Liver (tissue), 3 donors: ENCODE measurements around the gene PLEKHA5.

Experiments used
- EGR1 ChIP-seq, 2 donors: IDR thresholded peaks; 2 replicates each; pipeline ENCODE4 v1.6.1; 2016 to 2018; ENCODE audit warnings: antibody characterized with exemption in 2 of 2, low read depth in 2 of 2
- GABPA ChIP-seq, 2 donors: IDR thresholded peaks in 1 of 2; conservative IDR thresholded peaks in 1 of 2; 2 replicates each; pipeline ENCODE4 v1.6.1; 2016; ENCODE audit warnings: antibody characterized with exemption in 2 of 2, mild to moderate bottlenecking in 1 of 2, moderate library complexity in 1 of 2
- TAF1 ChIP-seq: conservative IDR thresholded peaks from 2 replicates; pipeline ENCODE4 v1.6.1; 2016; ENCODE audit warnings: antibody characterized with exemption, mild to moderate bottlenecking
- TF ChIP-seq, protein P1 (sequence below): fragments of 150-350 bp; IDR thresholded peaks from 2 replicates; pipeline ENCODE4 v1.5.1; 2017; ENCODE audit warnings: improper control_type of control experiment, low read depth, low read length; ENCODE audit not compliant: missing input control
- TF ChIP-seq, protein P2 (sequence below): IDR thresholded peaks from 2 replicates; pipeline ENCODE4 v1.6.1; 2016; ENCODE audit warnings: antibody characterized with exemption, mild to moderate bottlenecking
- donor health status: healthy.
- donor health status: healthy.

DNA sequence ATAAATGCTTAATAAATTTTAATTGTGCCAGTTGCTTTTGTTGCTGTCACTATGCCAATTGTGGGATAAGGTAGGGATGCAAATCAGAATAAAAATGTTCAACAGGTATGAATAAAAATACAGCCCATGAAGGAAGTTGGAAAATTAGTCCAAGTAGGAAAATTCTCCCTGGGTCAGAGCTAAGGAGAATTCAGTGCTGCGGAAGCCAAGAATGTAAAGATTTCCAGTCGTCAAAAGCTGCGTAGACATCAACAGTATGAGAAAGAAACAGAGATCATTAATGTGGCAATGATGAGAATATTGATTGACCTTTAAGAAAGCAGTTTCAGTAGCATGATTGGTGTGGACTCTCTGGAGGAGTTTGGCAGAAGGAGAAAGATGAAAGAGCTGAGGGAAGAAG is 87.9 kb downstream of the PLEKHA5 start:
- TF ChIP-seq GABPA (IDR thresholded peaks at IDR 0.05 in 1 of 2, conservative IDR thresholded peaks at IDR 0.05 in 1 of 2): no peak
- TF ChIP-seq, protein P1, sequence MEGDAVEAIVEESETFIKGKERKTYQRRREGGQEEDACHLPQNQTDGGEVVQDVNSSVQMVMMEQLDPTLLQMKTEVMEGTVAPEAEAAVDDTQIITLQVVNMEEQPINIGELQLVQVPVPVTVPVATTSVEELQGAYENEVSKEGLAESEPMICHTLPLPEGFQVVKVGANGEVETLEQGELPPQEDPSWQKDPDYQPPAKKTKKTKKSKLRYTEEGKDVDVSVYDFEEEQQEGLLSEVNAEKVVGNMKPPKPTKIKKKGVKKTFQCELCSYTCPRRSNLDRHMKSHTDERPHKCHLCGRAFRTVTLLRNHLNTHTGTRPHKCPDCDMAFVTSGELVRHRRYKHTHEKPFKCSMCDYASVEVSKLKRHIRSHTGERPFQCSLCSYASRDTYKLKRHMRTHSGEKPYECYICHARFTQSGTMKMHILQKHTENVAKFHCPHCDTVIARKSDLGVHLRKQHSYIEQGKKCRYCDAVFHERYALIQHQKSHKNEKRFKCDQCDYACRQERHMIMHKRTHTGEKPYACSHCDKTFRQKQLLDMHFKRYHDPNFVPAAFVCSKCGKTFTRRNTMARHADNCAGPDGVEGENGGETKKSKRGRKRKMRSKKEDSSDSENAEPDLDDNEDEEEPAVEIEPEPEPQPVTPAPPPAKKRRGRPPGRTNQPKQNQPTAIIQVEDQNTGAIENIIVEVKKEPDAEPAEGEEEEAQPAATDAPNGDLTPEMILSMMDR: no peak
- no peak for TF ChIP-seq EGR1 (IDR thresholded peaks at IDR 0.05; ENCODE audit: low read depth in 2 of 2)
- TF ChIP-seq, protein P2, sequence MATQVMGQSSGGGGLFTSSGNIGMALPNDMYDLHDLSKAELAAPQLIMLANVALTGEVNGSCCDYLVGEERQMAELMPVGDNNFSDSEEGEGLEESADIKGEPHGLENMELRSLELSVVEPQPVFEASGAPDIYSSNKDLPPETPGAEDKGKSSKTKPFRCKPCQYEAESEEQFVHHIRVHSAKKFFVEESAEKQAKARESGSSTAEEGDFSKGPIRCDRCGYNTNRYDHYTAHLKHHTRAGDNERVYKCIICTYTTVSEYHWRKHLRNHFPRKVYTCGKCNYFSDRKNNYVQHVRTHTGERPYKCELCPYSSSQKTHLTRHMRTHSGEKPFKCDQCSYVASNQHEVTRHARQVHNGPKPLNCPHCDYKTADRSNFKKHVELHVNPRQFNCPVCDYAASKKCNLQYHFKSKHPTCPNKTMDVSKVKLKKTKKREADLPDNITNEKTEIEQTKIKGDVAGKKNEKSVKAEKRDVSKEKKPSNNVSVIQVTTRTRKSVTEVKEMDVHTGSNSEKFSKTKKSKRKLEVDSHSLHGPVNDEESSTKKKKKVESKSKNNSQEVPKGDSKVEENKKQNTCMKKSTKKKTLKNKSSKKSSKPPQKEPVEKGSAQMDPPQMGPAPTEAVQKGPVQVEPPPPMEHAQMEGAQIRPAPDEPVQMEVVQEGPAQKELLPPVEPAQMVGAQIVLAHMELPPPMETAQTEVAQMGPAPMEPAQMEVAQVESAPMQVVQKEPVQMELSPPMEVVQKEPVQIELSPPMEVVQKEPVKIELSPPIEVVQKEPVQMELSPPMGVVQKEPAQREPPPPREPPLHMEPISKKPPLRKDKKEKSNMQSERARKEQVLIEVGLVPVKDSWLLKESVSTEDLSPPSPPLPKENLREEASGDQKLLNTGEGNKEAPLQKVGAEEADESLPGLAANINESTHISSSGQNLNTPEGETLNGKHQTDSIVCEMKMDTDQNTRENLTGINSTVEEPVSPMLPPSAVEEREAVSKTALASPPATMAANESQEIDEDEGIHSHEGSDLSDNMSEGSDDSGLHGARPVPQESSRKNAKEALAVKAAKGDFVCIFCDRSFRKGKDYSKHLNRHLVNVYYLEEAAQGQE: no peak
- TF ChIP-seq TAF1: no peak
